GM12878 (cell line): Measurements from ENCODE around the gene HOOK2. TPM values are rescaled to one million over a fixed set of nuclear protein-coding genes. Genes with fewer than 3 reads are reported as not detected.

Source experiments
- CHD2 ChIP-seq: IDR thresholded peaks from 2 replicates; pipeline ENCODE4 v1.6.1; 2011; ENCODE audit warnings: low read depth, low read length, improper control_type of control experiment, borderline replicate concordance
- CREM ChIP-seq: IDR thresholded peaks from 2 replicates; pipeline ENCODE4 v1.6.1; 2014; ENCODE audit warnings: antibody characterized with exemption, low read depth
- FOS ChIP-seq: IDR thresholded peaks from 3 replicates; pipeline ENCODE4 v1.6.1; 2011; ENCODE audit warnings: borderline replicate concordance; ENCODE audit not compliant: insufficient read length; ENCODE audit errors: extremely low read depth
- HDGF ChIP-seq: fragments of 450-650 bp; IDR thresholded peaks from 2 replicates; pipeline ENCODE4 v1.6.1; 2016; ENCODE audit warnings: antibody characterized with exemption
- IKZF2 ChIP-seq, 2 experiments: fragments of 450-650 bp; IDR thresholded peaks; 2 replicates each; pipeline ENCODE4 v1.6.1; 2017; ENCODE audit warnings: mild to moderate bottlenecking in 2 of 2, moderate library complexity in 2 of 2
- LARP7 ChIP-seq: fragments of 450-650 bp; IDR thresholded peaks from 2 replicates; pipeline ENCODE4 v1.6.1; 2017; ENCODE audit warnings: mild to moderate bottlenecking
- MEF2A ChIP-seq: IDR thresholded peaks from 2 replicates; pipeline ENCODE4 v1.6.1; 2011; ENCODE audit warnings: low read depth, mild to moderate bottlenecking, low read length, moderate library complexity; ENCODE audit not compliant: insufficient read depth
- MEF2B ChIP-seq: fragments of 450-650 bp; IDR thresholded peaks from 2 replicates; pipeline ENCODE4 v1.6.1; 2018; ENCODE audit warnings: mild to moderate bottlenecking, moderate library complexity; ENCODE audit not compliant: partially characterized antibody, poor library complexity, severe bottlenecking
- MTA2 ChIP-seq: fragments of 450-650 bp; IDR thresholded peaks from 2 replicates; pipeline ENCODE4 v1.6.1; 2016; ENCODE audit warnings: low read depth, mild to moderate bottlenecking, moderate library complexity
- NFXL1 ChIP-seq: fragments of 450-650 bp; IDR thresholded peaks from 2 replicates; pipeline ENCODE4 v1.6.1; 2017; ENCODE audit warnings: antibody characterized with exemption, mild to moderate bottlenecking, borderline replicate concordance
- NR2C1 ChIP-seq: fragments of 450-650 bp; IDR thresholded peaks from 2 replicates; pipeline ENCODE4 v1.6.1; 2017; ENCODE audit warnings: antibody characterized with exemption, mild to moderate bottlenecking, moderate library complexity
- NR2C2 ChIP-seq: IDR thresholded peaks from 2 replicates; pipeline ENCODE4 v1.6.1; 2011; ENCODE audit warnings: borderline replicate concordance, low read depth; ENCODE audit not compliant: control insufficient read depth, insufficient read length
- NRF1 ChIP-seq: conservative IDR thresholded peaks from 2 replicates; pipeline ENCODE4 v1.6.1; 2011; ENCODE audit warnings: mild to moderate bottlenecking, low read depth, low read length, improper control_type of control experiment
- PAX8 ChIP-seq: fragments of 450-650 bp; IDR thresholded peaks from 2 replicates; pipeline ENCODE4 v1.6.1; 2017; ENCODE audit warnings: mild to moderate bottlenecking, moderate library complexity
- POLR2A ChIP-seq: IDR thresholded peaks from 2 replicates; pipeline ENCODE4 v1.6.1; 2011; ENCODE audit warnings: low read depth, mild to moderate bottlenecking, low read length
- POLR2AphosphoS5 ChIP-seq: IDR thresholded peaks from 2 replicates; pipeline ENCODE4 v1.6.1; 2011; ENCODE audit warnings: mild to moderate bottlenecking, low read length, inconsistent platforms
- RB1 ChIP-seq: fragments of 450-650 bp; formaldehyde crosslinking; IDR thresholded peaks from 2 replicates; pipeline ENCODE4 v1.6.1; 2017; ENCODE audit warnings: mild to moderate bottlenecking, borderline replicate concordance
- RCOR1 ChIP-seq: conservative IDR thresholded peaks from 2 replicates; pipeline ENCODE4 v1.6.1; 2012; ENCODE audit warnings: low read depth, low read length, improper control_type of control experiment
- SMARCA5 ChIP-seq: fragments of 450-650 bp; IDR thresholded peaks from 2 replicates; pipeline ENCODE4 v1.6.1; 2017; ENCODE audit warnings: mild to moderate bottlenecking
- SRF ChIP-seq, 2 experiments: IDR thresholded peaks; 2 replicates each; pipeline ENCODE4 v1.6.1; 2011; ENCODE audit warnings: low read depth in 2 of 2, low read length in 2 of 2, mild to moderate bottlenecking in 1 of 2, moderate library complexity in 1 of 2
- TAF1 ChIP-seq: IDR thresholded peaks from 2 replicates; pipeline ENCODE4 v1.6.1; 2011; ENCODE audit warnings: mild to moderate bottlenecking, low read depth, low read length, borderline replicate concordance
- TARDBP ChIP-seq: IDR thresholded peaks from 2 replicates; pipeline ENCODE4 v1.6.1; 2016; ENCODE audit warnings: borderline replicate concordance
- WRNIP1 ChIP-seq: IDR thresholded peaks from 2 replicates; pipeline ENCODE4 v1.6.1; 2011; ENCODE audit warnings: low read depth, low read length, improper control_type of control experiment, borderline replicate concordance
- ZBED1 ChIP-seq: IDR thresholded peaks from 2 replicates; pipeline ENCODE4 v1.6.1; 2016; ENCODE audit warnings: borderline replicate concordance
- ZNF274 ChIP-seq: IDR thresholded peaks from one replicate; pipeline ENCODE4 v1.8.0; 2011; ENCODE audit not compliant: insufficient read length, insufficient read depth
- ZNF622 ChIP-seq: fragments of 450-650 bp; IDR thresholded peaks from 2 replicates; pipeline ENCODE4 v1.6.1; 2017; ENCODE audit warnings: mild to moderate bottlenecking, inconsistent platforms
- polyA plus RNA-seq, 11 experiments: library from polyadenylated mRNA; depleted of rRNA in 4 of 11; unstranded in 6 of 11; stranded (reverse) in 5 of 11; fragments of >200 nt; fragmentation: Nextera tagmentation in 4 of 11; fragmentation: Illumina TruSeq in 1 of 11; extraction: Ambion mirVana in 4 of 11; extraction: Trizol in 1 of 11; gene quantifications; 1 replicate in 1 of 11; 2 replicates in 10 of 11; pipeline versions ENCODE4 v1.2.1 to v1.2.3, GENCODE V29; 2011 to 2016; ENCODE audit warnings: inconsistent platforms in 2 of 11, missing spikeins in 2 of 11, low read depth in 1 of 11
- total RNA-seq, 4 experiments: library from RNA; depleted of rRNA in 3 of 4; stranded (reverse); fragments of >200 nt in 3 of 4; fragmentation: Illumina TruSeq in 1 of 4; extraction: Trizol in 1 of 4; gene quantifications; 2 replicates each; pipeline versions ENCODE4 v1.2.1 to v1.2.3, GENCODE V29; 2013 to 2021
- TF ChIP-seq, protein P1 (sequence below): fragments of 450-650 bp; IDR thresholded peaks from 2 replicates; pipeline ENCODE4 v1.6.1; 2017; ENCODE audit warnings: mild to moderate bottlenecking
- TF ChIP-seq, protein P2 (sequence below), 3 experiments: IDR thresholded peaks in 2 of 3; conservative IDR thresholded peaks in 1 of 3; 2 replicates each; pipeline ENCODE4 v1.5.1; 2011; ENCODE audit warnings: low read depth in 3 of 3, low read length in 3 of 3, mild to moderate bottlenecking in 3 of 3, control low read depth in 2 of 3, moderate library complexity in 2 of 3, inconsistent platforms in 1 of 3, mixed read lengths in 1 of 3; ENCODE audit not compliant: control insufficient read depth in 2 of 3, insufficient read depth in 1 of 3; ENCODE audit errors: extremely low read depth in 1 of 3

The HOOK2 gene
- total and polyA plus RNA-seq, 10 of the 15 experiments (the other 5 are each of a cell fraction or from before 2014, with no cell fraction given): 1.5 to 9.6 (median 6.2) TPM

DNA sequence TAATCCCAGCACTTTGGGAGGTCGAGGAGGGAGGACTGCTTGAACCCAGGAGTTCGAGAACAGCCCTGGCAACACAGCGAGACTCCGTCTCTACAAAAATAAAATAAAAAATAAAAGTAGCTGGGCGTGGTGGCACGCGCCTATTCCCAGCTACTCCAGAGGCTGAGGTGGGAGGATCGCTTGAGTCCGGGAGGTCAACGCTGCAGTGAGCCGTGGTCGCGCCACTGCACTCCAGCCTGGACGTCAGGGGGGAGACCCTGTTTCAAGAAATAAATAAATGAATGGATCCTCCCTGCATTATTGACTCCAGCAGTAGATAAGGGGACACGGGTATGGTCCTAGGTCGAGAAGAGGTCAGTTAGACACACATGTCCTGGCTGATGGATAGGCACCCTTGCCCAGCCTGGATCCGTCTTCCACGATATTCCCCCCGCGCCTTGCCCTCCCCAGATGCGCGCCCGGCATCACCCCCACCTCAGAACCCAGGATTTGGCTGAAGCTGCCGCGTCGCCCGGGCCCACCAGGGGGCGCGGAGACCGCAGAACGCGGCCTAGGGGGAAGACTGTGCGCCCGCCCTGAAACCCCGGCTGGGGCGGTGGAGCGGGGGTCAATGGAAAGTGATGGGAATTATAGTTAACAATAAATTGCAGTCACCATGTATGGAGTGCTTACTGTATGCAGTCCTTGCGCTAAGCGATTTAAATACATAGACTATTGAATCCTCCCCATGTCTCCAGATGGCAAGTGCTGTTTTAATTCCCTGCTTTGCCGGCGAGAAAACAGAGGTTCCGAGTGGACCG lies 2.1 kb upstream of the HOOK2 start (continued):
- TF ChIP-seq TARDBP: 0 out of 2 replicates have a peak, but pooled peaks have one; percentile 35
- no peak for TF ChIP-seq NR2C2
- TF ChIP-seq ZNF622: no peak
- no peak for TF ChIP-seq POLR2AphosphoS5
- TF ChIP-seq NR2C1: peak; percentile 53
- TF ChIP-seq PAX8: no peak
- TF ChIP-seq IKZF2 (IDR thresholded peaks at IDR 0.05): peak; percentile 8 to 30; a peak in 3 of 4 replicates
- no peak for TF ChIP-seq FOS
- TF ChIP-seq NRF1: no peak
- no peak for TF ChIP-seq TAF1
- TF ChIP-seq CHD2: no peak
- peak; percentile 76; the same call in 1 of the 2 replicates for TF ChIP-seq RB1
- TF ChIP-seq, protein P1, sequence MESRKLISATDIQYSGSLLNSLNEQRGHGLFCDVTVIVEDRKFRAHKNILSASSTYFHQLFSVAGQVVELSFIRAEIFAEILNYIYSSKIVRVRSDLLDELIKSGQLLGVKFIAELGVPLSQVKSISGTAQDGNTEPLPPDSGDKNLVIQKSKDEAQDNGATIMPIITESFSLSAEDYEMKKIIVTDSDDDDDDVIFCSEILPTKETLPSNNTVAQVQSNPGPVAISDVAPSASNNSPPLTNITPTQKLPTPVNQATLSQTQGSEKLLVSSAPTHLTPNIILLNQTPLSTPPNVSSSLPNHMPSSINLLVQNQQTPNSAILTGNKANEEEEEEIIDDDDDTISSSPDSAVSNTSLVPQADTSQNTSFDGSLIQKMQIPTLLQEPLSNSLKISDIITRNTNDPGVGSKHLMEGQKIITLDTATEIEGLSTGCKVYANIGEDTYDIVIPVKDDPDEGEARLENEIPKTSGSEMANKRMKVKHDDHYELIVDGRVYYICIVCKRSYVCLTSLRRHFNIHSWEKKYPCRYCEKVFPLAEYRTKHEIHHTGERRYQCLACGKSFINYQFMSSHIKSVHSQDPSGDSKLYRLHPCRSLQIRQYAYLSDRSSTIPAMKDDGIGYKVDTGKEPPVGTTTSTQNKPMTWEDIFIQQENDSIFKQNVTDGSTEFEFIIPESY: no peak
- peak in 1 of 2 experiments; percentile 61; a peak in 1 of 4 replicates for TF ChIP-seq SRF (IDR thresholded peaks at IDR 0.05; ENCODE audit: low read depth in 2 of 2, low read length in 2 of 2)
- peak; percentile 18; the same call in 1 of the 2 replicates for TF ChIP-seq RCOR1
- peak; percentile 50 for TF ChIP-seq MEF2B
- TF ChIP-seq, protein P2, sequence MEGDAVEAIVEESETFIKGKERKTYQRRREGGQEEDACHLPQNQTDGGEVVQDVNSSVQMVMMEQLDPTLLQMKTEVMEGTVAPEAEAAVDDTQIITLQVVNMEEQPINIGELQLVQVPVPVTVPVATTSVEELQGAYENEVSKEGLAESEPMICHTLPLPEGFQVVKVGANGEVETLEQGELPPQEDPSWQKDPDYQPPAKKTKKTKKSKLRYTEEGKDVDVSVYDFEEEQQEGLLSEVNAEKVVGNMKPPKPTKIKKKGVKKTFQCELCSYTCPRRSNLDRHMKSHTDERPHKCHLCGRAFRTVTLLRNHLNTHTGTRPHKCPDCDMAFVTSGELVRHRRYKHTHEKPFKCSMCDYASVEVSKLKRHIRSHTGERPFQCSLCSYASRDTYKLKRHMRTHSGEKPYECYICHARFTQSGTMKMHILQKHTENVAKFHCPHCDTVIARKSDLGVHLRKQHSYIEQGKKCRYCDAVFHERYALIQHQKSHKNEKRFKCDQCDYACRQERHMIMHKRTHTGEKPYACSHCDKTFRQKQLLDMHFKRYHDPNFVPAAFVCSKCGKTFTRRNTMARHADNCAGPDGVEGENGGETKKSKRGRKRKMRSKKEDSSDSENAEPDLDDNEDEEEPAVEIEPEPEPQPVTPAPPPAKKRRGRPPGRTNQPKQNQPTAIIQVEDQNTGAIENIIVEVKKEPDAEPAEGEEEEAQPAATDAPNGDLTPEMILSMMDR (IDR thresholded peaks at IDR 0.05 in 2 of 3, conservative IDR thresholded peaks at IDR 0.05 in 1 of 3; ENCODE audit: control insufficient read depth in 2 of 3, extremely low read depth in 1 of 3, insufficient read depth in 1 of 3, low read depth in 3 of 3, low read length in 3 of 3): peak; percentile 90 to 98 (median 95)
- TF ChIP-seq CREM: peak; percentile 82
- no peak for TF ChIP-seq ZBED1
- TF ChIP-seq SMARCA5: peak; percentile 96
- TF ChIP-seq HDGF: no peak
- TF ChIP-seq LARP7: 0 out of 2 replicates have a peak, but pooled peaks have one; percentile 35
- TF ChIP-seq NFXL1: no peak
- peak; percentile 40; the same call in 1 of the 2 replicates for TF ChIP-seq MEF2A
- no peak for TF ChIP-seq WRNIP1
- TF ChIP-seq ZNF274: no peak
- no peak for TF ChIP-seq POLR2A
- peak; percentile 54; the same call in 1 of the 2 replicates for TF ChIP-seq MTA2
